ENCODE measurements around the gene EXOC7.

EXOC7 gene

GRCh38 chr17:76091526-76092286 lies 11.9 kb downstream of the EXOC7 start:
- no peak overlapping the region for H3K4me3 ChIP-seq
- no peak overlapping the region for H3K27ac ChIP-seq

DNA sequence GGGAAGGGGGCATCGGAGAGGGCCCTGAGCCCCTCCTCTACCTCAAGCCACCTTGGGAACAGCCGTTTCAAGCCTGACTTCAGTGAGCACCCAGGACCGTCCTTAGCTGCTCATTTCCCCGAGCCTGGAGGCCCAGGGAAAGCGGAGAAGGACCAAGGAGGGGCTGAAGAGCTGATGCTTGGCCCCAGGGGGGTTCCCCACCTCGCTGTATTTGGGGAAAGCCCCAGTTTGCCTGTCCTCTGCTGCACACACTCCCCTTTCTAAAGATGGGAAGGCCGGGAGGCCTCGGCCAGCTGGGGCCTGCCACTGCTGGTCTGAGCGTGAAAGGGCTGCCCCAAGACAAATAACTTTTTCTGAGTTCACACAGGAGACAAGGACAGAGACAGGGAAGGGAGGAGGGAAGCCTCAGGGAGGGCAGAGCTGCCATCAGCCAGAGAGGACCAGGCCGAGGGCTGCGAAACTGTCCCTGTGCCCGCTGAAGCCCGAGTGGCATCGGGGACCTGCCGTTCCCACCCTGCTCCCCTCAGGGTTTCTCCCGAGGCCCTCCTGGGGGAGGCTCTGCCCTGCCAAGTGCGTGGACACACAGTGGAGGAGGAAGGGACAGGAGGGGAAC lies 13.0 kb downstream of the EXOC7 start:
- Histone ChIP-seq H3K27ac (no peak overlapping the region), H3K4me3 (no peak overlapping the region)

GRCh38 chr17:76089680-76090516 lies 13.7 kb downstream of the EXOC7 start:
- Histone ChIP-seq H3K27ac (no peak overlapping the region), H3K4me3 (no peak overlapping the region)

GRCh38 chr17:76088868-76089576 lies 14.6 kb downstream of the EXOC7 start:
- H3K27ac ChIP-seq: no peak overlapping the region
- H3K4me3 ChIP-seq: no peak overlapping the region

DNA sequence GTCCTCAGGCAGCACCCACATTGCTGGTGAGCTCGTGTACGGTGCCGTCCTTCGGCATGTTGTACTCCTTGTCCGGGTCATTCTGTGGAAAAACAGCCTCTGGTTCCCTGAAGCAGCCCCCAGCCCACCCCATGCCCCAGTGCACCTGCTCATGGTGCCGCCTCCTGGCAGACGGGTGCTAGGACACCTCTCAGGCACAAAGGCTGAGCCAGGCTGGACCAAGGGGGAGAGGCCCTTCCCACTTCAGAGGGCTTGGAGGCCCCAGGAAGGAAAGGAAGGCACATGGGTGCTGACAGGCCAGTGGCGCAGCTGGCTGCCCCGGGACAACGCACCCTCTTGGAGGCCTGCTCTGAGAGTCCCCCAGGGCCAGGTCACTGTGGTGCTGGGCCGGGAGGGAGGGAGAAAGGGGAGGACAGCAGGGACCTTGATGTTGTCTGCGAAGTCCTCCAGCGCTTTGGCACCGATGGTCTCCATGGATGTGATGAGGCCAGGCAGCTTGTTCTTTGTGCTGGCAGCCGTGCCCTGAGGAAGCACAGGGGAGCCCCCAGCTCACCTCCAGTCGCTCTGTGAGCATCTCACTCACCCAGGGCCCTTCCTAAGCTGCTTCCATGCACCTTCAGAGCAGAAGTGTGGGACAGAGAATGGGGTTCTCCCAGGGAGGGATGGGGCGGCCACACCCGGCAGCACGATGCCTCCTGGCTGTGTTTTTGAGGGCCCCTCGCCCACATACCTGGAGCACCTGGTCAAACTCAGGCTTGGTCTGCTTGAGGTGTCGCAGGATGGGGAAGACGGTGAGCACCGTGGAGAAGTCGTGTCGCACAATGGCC lies 15.3 kb downstream of the EXOC7 start:
- no peak overlapping the region for H3K27ac ChIP-seq
- H3K4me3 ChIP-seq: no peak overlapping the region

- Histone ChIP-seq H3K4me3 (no peak overlapping the region), H3K27ac (no peak overlapping the region)
Measured at GRCh38 chr17:76087531-76087930, 16.1 kb downstream of the EXOC7 start.

- H3K4me3 ChIP-seq: no peak overlapping the region
- no peak overlapping the region for H3K27ac ChIP-seq
Measured at GRCh38 chr17:76086384-76086783, 17.2 kb downstream of the EXOC7 start.

DNA sequence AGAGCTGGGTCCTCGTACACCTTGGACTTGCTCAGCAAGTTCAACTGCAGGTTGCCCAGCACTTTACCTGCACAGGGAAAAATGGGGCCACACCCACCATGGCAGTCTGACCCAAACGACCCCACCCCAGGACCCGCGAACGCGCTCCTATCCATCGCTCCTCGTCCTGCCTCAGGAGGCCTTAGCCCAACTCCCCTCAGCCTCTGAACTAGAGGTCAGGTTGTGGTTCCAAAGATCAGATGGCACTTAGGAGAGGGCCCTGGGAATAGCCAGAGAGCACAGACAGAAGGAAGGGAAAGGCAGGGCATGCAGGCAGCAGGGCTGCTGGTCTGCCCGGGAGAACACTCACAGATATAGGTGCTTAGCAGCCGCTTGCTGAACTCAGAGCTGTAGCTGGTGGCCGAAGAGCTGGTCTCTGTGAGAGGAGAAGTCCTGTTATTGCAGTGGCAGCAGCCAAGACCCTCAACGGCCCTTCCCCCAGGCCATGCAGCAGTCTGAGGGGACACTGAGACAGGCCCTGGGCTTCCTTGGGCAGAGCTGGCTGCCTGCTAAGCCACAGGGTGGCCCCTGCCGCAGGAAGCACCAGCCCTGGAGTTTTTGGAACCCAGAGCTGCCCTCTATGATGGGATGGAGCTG lies 17.7 kb downstream of the EXOC7 start:
- Histone ChIP-seq H3K27ac (no peak overlapping the region), H3K4me3 (no peak overlapping the region)

DNA sequence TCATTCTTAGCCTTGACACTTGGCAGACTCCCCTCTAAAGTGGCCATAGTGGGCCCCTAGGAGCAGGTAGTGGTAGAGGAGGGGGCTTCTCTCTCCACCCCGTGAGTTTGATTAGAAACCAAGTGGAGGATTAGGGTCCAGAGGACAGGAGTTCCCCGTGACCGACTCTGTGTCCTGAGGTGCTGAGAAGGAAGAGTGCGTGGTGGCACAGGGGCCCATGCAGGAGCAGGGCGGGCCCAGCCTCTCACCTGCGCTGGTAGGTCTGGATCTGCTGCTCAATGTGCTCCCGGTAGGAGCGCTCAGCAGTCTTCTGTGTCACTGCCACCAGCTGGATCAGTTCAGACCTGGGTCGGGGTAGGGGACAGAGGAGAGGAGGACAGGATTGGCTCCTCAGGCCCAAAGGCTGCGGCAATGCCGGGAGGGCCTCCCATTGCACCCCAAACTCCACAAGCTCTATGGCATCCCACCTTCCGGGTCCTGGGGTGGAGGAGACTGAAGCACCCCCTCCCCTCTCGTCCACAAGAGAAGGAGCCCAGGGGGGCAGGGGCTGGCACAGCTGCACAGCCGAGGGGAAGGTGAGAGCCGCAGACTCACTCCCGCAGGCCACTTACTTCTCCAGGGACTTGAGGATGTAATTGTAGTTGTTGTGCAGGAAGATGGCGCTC lies 18.4 kb downstream of the EXOC7 start:
- Histone ChIP-seq H3K4me3 (no peak overlapping the region), H3K27ac (no peak overlapping the region)

GRCh38 chr17:76083536-76084182 lies 19.9 kb downstream of the EXOC7 start:
- Histone ChIP-seq H3K27ac (no peak overlapping the region), H3K4me3 (no peak overlapping the region)

- H3K4me3 ChIP-seq: no peak overlapping the region
- no peak overlapping the region for H3K27ac ChIP-seq
Measured at GRCh38 chr17:76082326-76083251, 21.0 kb downstream of the EXOC7 start.

GRCh38 chr17:76081295-76082210 lies 22.0 kb downstream of the EXOC7 start:
- Histone ChIP-seq H3K4me3 (no peak overlapping the region), H3K27ac (no peak overlapping the region)

GRCh38 chr17:76080768-76081287 lies 22.8 kb downstream of the EXOC7 start:
- H3K4me3 ChIP-seq: no peak overlapping the region

DNA sequence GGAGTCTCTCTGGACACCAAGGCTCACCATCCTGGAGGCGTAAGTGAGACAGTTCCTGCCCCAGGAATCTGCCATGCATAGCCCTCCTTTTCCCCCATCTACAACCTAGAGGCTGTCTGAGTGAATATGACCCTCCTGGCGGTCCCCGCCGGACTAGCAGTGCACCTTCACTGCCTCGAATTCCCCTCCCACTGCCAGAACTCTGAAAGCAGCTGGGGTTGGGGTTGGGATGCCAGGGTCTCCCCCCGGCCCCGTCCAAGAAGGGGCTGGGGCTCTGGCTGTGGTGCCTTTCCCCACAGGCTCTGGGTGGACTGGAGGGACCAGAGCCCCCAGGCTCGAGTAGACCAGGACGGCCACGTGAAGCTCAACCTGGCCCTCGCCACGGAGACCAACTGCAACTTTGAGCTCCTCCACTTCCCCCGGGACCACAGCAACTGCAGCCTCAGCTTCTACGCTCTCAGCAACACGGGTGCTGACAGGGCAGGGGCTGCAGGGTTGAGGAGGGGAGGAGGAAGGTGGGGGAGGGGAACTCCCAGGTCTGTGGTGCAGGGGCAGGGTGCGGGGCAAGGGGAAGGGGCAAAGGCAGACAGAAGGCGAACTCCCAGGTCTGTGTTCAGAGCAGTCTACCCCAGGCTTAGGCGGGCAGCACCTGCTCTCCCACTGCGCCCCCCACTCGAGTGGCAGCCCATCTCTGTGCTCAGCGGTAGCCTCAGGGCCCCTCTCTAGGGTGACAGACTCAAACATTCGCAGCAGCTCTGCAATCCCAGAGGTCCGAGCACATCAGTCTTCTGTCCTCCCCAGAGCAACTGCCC lies 23.4 kb downstream of the EXOC7 start:
- Histone ChIP-seq H3K27ac (no peak overlapping the region), H3K4me3 (no peak overlapping the region)

More at GRCh38 chr17:76080768-76081287, 22.8 kb downstream of the EXOC7 start:
- H3K27ac ChIP-seq: no peak overlapping the region

DNA sequence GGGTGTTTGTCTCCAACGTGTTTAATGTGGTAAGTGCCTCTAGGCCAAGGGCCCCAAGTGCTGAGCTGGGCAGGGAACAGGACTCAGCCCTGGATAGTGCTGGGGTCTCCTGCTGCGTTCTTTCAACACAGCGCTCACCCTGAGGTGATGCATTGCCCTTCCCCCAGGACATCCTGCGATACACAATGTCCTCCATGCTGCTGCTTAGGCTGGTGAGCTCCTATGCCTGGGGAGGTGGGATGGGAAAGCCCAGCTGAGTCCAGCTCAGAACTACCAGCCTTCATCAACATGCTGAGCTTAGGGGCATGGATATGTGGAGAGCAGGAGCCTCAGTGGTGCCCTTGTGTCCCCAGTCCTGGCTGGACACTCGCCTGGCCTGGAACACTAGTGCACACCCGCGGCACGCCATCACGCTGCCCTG lies 24.0 kb downstream of the EXOC7 start:
- no peak overlapping the region for H3K27ac ChIP-seq

More for the DNA sequence above, 24.0 kb downstream of the EXOC7 start:
- H3K4me3 ChIP-seq: no peak overlapping the region
